HL-60 (cell line): ENCODE results near the gene RNLS.

Experiments used
- POLR2AphosphoS5 ChIP-seq: IDR thresholded peaks from 2 replicates; pipeline ENCODE4 v1.6.1; 2012; ENCODE audit warnings: low read depth
- SPI1 ChIP-seq: IDR thresholded peaks from 2 replicates; pipeline ENCODE4 v1.6.1; 2012; ENCODE audit warnings: low read depth, mild to moderate bottlenecking, borderline replicate concordance
- TF ChIP-seq, protein P1 (sequence below): IDR thresholded peaks from one replicate; pipeline ENCODE4 v1.5.1; 2011; ENCODE audit warnings: low read length, control low read depth, inconsistent platforms; ENCODE audit not compliant: insufficient read depth
- TF ChIP-seq, protein P2 (sequence below): IDR thresholded peaks from 2 replicates; pipeline ENCODE4 v1.6.1; 2012; ENCODE audit warnings: low read depth; ENCODE audit not compliant: insufficient replicate concordance

DNA sequence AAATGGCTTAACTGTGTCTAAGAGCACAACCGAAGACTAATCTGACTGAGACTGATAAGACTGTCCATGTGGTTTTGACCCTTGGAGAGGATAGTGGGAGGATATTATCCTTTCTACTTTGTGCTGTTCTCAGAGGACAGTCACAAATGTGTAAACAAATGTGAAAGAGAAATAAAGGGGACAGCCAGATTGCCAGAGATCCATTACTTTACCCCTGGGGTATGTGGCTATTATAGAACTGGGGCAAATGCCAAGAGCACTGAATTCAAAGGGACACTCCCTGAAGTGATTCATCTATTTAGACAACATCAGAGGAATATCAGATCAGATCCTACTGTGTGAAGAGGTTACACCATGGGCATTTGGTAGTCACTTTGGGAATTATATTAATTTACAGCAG lies 154.7 kb downstream of the RNLS start:
- TF ChIP-seq, protein P1, sequence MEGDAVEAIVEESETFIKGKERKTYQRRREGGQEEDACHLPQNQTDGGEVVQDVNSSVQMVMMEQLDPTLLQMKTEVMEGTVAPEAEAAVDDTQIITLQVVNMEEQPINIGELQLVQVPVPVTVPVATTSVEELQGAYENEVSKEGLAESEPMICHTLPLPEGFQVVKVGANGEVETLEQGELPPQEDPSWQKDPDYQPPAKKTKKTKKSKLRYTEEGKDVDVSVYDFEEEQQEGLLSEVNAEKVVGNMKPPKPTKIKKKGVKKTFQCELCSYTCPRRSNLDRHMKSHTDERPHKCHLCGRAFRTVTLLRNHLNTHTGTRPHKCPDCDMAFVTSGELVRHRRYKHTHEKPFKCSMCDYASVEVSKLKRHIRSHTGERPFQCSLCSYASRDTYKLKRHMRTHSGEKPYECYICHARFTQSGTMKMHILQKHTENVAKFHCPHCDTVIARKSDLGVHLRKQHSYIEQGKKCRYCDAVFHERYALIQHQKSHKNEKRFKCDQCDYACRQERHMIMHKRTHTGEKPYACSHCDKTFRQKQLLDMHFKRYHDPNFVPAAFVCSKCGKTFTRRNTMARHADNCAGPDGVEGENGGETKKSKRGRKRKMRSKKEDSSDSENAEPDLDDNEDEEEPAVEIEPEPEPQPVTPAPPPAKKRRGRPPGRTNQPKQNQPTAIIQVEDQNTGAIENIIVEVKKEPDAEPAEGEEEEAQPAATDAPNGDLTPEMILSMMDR, result no peak
- TF ChIP-seq POLR2AphosphoS5, result no peak
- TF ChIP-seq, protein P2, sequence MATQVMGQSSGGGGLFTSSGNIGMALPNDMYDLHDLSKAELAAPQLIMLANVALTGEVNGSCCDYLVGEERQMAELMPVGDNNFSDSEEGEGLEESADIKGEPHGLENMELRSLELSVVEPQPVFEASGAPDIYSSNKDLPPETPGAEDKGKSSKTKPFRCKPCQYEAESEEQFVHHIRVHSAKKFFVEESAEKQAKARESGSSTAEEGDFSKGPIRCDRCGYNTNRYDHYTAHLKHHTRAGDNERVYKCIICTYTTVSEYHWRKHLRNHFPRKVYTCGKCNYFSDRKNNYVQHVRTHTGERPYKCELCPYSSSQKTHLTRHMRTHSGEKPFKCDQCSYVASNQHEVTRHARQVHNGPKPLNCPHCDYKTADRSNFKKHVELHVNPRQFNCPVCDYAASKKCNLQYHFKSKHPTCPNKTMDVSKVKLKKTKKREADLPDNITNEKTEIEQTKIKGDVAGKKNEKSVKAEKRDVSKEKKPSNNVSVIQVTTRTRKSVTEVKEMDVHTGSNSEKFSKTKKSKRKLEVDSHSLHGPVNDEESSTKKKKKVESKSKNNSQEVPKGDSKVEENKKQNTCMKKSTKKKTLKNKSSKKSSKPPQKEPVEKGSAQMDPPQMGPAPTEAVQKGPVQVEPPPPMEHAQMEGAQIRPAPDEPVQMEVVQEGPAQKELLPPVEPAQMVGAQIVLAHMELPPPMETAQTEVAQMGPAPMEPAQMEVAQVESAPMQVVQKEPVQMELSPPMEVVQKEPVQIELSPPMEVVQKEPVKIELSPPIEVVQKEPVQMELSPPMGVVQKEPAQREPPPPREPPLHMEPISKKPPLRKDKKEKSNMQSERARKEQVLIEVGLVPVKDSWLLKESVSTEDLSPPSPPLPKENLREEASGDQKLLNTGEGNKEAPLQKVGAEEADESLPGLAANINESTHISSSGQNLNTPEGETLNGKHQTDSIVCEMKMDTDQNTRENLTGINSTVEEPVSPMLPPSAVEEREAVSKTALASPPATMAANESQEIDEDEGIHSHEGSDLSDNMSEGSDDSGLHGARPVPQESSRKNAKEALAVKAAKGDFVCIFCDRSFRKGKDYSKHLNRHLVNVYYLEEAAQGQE, result no peak
- no peak for TF ChIP-seq SPI1
